ENCODE data around the gene CHST13.

Gene CHST13

DNA sequence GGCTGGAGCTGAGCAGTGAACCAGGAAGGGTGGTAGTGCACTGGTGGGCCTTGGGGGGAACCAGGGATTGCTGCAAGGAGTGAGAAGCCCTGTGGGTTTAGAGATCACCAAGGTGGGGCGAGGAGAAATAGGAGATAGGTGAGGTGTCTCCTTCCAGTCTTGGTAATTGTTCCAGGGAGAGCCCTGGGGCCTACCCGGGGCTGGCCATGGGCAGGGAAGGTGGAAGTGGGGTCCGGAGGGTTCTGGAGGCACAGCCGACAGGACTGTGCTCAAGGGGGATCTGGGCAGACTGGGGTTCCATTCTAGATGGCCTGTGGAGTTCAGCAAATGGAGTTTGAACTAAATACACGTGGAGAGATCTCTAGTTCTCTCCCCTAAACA, 4.5 kb downstream of the CHST13 start:
- H3K9me3 ChIP-seq = no peaks in the 10 kb centered on the region
- no peak overlapping the region for H3K4me3 ChIP-seq (ENCODE audit: low read depth, low read length)
- peaks cover 13% of the 10 kb centered on the region for H3K27me3 ChIP-seq
- TF ChIP-seq, protein P1, sequence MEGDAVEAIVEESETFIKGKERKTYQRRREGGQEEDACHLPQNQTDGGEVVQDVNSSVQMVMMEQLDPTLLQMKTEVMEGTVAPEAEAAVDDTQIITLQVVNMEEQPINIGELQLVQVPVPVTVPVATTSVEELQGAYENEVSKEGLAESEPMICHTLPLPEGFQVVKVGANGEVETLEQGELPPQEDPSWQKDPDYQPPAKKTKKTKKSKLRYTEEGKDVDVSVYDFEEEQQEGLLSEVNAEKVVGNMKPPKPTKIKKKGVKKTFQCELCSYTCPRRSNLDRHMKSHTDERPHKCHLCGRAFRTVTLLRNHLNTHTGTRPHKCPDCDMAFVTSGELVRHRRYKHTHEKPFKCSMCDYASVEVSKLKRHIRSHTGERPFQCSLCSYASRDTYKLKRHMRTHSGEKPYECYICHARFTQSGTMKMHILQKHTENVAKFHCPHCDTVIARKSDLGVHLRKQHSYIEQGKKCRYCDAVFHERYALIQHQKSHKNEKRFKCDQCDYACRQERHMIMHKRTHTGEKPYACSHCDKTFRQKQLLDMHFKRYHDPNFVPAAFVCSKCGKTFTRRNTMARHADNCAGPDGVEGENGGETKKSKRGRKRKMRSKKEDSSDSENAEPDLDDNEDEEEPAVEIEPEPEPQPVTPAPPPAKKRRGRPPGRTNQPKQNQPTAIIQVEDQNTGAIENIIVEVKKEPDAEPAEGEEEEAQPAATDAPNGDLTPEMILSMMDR (IDR thresholded peaks at IDR 0.05; ENCODE audit: low read depth, low read length) = no peak
- DNase-seq = no peak
- H3K4me1 ChIP-seq = no peaks in the 10 kb centered on the region
- H3K36me3 ChIP-seq = no peaks in the 10 kb centered on the region

DNA sequence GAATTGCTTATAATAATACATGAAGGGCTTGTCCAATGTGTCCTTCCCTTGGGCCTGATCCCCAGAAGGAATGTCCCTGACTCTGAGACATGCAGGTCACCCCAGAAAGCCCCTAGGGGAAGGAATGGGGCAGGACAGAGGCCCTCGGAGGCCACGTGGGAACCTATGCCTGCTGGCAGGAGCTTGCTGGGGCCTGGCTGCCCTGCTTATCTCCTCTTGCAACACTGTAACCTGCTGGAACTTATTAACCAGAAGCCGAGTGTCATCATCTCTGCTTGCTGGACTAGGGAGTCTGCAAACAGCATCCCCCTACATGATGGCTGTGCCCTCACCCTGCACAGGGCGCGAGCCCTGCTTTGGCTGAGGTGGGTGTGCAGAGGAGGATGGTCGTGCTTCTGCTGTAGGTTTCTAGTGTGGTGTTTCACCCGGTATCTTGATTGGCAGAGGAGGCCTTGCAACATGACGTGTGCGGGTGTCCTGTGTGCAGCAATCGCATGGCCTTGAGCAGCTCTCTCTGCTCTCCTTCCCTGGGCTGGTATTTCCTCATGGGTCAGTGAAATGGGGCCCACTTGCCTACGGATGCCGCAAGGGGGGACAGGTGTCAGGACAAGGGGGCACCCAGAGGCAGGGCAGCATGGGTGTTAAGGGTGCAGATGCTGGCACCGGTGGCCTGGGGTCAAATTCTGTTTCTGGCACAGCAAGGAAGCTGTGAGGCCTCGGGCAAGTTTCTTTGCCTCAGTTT, 5.0 kb downstream of the CHST13 start:
- Histone ChIP-seq H3K4me3 (ENCODE audit: low read depth, low read length) (no peak overlapping the region), H3K9me3 (no peaks in the 10 kb centered on the region), H3K36me3 (no peaks in the 10 kb centered on the region), H3K27me3 (peaks cover 8% of the 10 kb centered on the region; the same call in 1 of the 2 replicates), H3K4me1 (no peaks in the 10 kb centered on the region)
- TF ChIP-seq, protein P1 (IDR thresholded peaks at IDR 0.05; ENCODE audit: low read depth, low read length) = no peak
- DNase-seq = no peak

DNA sequence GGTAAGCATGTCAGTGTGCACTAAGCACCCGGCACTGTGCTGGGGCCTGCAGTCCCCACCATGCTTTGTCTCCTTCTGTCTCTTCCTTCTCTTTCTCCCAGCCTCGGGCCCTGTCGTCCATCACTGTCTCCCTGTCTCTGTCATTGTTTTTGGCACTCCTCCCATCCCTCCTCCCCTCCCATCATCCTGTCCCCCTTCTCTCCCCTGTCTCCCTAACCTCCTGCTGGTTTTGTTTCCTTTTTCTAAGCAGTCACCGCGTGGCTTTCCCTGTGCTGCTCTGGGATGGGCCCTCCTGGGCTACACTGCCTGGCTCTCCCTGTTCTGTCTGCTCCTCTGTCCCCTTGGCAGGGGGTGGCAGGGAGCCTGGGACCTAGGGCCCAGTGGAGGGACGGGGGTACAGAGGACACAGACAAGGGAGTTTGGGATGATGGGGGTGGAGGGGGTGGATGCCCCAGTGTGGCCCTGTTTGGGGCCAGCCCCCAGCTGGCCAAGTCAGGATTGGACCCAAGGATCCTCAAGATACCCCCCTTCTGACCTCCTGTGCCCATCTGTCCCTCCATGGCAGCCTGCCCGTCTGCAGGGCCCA, 5.7 kb downstream of the CHST13 start:
- no peak for DNase-seq
- TF ChIP-seq, protein P1 (IDR thresholded peaks at IDR 0.05; ENCODE audit: low read depth, low read length) = no peak
- Histone ChIP-seq H3K4me1 (no peaks in the 10 kb centered on the region), H3K4me3 (ENCODE audit: low read depth, low read length) (no peak overlapping the region), H3K36me3 (no peaks in the 10 kb centered on the region), H3K9me3 (no peaks in the 10 kb centered on the region), H3K27me3 (peaks cover 8% of the 10 kb centered on the region; the same call in 1 of the 2 replicates)

DNA sequence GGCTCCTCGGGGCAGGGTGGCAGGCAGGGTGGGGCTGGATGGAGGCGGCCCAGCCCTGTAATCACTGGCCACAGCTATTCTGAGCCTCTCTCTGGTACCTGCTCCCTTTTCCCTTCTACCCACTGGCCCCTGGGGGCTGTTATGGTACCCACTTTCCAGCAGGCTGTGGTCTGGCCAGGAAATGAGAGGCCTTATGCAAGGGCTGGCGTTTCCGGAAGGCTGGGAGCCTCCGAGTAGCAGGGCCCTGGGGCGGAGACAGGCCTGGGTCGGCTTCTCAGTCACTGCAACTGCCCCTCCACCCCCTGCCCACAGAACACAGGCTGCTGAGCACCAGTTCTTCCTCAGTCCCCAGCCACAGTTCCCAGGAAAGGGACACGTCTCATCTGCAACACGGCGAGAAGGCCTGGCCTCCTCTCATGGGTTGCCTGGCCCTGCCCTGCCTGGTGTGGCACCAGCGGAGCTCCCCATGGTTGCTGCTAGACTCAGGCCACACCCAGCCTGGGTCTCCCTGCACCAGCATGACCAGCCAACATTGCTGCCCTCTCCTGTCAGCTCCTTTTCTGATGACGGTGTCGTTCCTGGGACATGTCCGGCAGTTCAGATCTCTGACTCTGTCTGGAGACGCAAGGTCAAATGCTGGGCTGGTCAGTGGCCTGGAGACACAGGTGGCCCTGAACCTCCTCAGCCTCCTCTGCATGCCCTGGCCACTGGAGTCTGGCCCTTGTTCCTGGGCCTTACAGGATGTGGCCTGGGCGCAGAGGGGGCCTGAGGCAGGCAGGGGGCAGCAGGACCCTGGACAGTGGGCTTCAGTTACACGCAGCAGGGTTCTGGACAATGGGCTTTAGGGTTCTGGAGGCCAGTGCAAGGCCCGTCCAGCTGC, 6.5 kb downstream of the CHST13 start:
- H3K27me3 ChIP-seq = peaks cover 8% of the 10 kb centered on the region; the same call in 1 of the 2 replicates
- no peak overlapping the region for H3K4me3 ChIP-seq (ENCODE audit: low read depth, low read length)
- H3K36me3 ChIP-seq = no peaks in the 10 kb centered on the region
- no peaks in the 10 kb centered on the region for H3K9me3 ChIP-seq
- DNase-seq = no peak
- H3K4me1 ChIP-seq = no peaks in the 10 kb centered on the region
- TF ChIP-seq, protein P1 (IDR thresholded peaks at IDR 0.05; ENCODE audit: low read depth, low read length) = peak; percentile 10; the same call in 1 of the 2 replicates

DNA sequence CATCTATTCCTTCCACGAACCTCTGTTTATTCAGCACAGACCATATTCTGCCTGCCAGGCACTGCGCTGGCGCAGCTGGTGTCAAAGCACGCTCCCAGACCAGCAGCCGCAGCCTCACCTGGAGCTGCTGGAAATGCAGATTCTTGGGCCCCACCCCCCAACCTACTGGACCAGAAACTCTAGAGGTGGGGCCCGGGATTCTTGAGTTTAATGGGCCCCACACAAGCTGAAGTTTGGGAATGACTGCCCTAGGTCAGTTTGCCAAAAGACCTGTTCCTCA, 7.0 kb downstream of the CHST13 start:
- TF ChIP-seq, protein P1 (IDR thresholded peaks at IDR 0.05; ENCODE audit: low read depth, low read length) = no peak
- H3K4me3 ChIP-seq (ENCODE audit: low read depth, low read length) = no peak overlapping the region
- H3K4me1 ChIP-seq = no peaks in the 10 kb centered on the region
- H3K27me3 ChIP-seq = peaks cover 12% of the 10 kb centered on the region
- H3K36me3 ChIP-seq = no peaks in the 10 kb centered on the region
- no peak for DNase-seq
- no peaks in the 10 kb centered on the region for H3K9me3 ChIP-seq

Measured in BE2C (cell line).